ENCODE measurements around the gene HERPUD2. TPM values are rescaled to one million over a fixed set of nuclear protein-coding genes. Genes with fewer than 3 reads are reported as not detected.
"Not testable (repeated sequence)": the region's sequence is repeated elsewhere in the genome, so short reads cannot be mapped to it uniquely, and the experiment has no call there.

HERPUD2 gene
- total and polyA plus RNA-seq, 5 experiments from 2014 or later: 58.7 to 78.2 (median 72.8) TPM

DNA sequence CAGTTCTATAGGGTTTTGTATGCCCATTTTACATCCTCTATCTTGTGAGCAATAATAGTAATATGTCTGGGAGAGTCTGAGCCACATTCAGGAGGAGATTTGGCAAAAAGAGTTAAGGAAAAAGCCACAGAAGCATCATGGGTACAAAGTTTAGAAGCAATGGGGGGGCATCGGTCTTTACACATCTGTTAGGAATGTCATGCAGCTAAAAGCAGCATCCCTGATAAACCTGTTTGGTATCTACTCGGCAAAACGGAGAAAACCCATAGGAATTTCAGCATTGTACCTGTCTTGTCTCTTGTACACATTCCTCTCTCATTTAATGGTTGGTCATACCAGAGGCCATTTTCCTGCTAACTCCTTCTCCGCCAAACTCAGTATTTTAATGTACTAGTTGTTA lies 12.5 kb upstream of the HERPUD2 start:
- no peak overlapping the region for H3K4me3 Mint-ChIP-seq

DNA sequence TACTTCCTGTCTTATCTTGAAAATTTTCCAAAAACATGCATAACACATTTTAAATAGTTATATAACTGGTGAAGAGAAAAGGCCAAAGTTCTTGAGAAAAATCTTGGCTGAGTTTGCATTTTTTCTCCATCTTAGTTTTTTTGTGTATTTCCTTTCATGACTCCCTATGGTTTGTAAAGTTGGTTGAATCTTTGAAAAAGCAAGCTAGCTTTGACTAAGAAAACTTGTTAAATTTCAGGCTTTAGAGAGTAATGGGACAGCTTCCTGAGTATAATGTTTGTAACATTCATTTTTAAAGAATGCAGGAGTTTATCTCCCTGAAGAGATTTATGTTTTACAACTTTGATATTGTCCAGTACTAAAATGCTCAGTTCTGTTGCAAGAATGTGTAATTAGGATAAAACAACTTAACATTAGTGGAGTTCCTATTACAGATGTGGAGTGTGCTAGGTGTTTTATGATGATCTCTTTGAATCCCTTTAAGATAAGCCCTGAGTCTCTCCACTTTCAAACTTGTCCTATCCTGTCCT lies 11.1 kb upstream of the HERPUD2 start:
- POLR2A ChIA-PET: interaction anchor here (1.3 kb wide), 1 partner anchor 94 kb away, joined by 4 read pairs; the partner anchor contains the start of gene SEPTIN7
- Mint-ChIP-seq H3K4me3 (no peak overlapping the region), H3K27me3 (no peaks in the 10 kb centered on the region), H3K4me1 (peaks cover 10 to 29% (median 24%) of the 10 kb centered on the region in 4 donors), H3K27ac (peak overlapping the region in 3 of 10 donors; percentile 8 to 87 (median 16)), H3K36me3 (no peaks in the 10 kb centered on the region), H3K9me3 (no peaks in the 10 kb centered on the region)
- DNase-seq (no peak), ATAC-seq (no peak)

More for the DNA sequence above, 12.5 kb upstream of the HERPUD2 start:
- no peaks in the 10 kb centered on the region for H3K36me3 Mint-ChIP-seq
- POLR2A ChIA-PET: interaction anchor here (0.8 to 3.2 kb wide), 3 partner anchors 12 to 88 kb away, joined by 3 to 20 read pairs (median 3); partner anchors contain the start of gene HERPUD2
- no peak for DNase-seq
- H3K27me3 Mint-ChIP-seq: no peaks in the 10 kb centered on the region
- H3K9me3 Mint-ChIP-seq: no peaks in the 10 kb centered on the region
- H3K4me1 Mint-ChIP-seq: peaks cover 10 to 29% (median 24%) of the 10 kb centered on the region in 4 donors
- ATAC-seq: no peak
- peak overlapping the region in 2 of 10 donors; percentile 58 to 83 for H3K27ac Mint-ChIP-seq

DNA sequence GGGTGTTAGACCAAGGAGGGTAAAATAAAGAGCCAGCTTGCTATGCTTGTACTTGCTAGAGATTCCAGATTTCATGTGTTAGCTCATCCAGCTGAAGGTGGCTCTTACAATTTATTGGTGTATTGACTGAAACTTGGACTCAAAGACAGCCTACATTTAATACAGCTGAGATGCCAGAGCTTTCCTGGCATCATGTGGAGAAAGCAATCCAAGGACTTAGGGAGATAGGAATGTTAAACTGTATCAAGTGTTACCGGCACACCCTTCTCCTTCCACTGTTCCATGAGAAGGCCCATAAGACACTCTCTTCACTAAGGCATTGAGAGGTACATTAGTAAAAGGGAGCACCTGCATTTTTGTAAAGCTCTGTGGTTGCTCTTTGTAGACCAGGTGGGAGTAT lies 9.3 kb upstream of the HERPUD2 start:
- DNase-seq (no peak), ATAC-seq (no peak)
- POLR2A ChIA-PET: interaction anchor here (1.6 kb wide), 1 partner anchor 9 kb away, joined by 10 read pairs; the partner anchor contains the start of gene HERPUD2
- no peaks in the 10 kb centered on the region for H3K9me3 Mint-ChIP-seq
- no peak overlapping the region for H3K27ac Mint-ChIP-seq
- peaks cover 4 to 15% (median 11%) of the 10 kb centered on the region in 4 donors for H3K4me1 Mint-ChIP-seq
- no peak overlapping the region for H3K4me3 Mint-ChIP-seq
- no peaks in the 10 kb centered on the region for H3K36me3 Mint-ChIP-seq
- H3K27me3 Mint-ChIP-seq: no peaks in the 10 kb centered on the region

DNA sequence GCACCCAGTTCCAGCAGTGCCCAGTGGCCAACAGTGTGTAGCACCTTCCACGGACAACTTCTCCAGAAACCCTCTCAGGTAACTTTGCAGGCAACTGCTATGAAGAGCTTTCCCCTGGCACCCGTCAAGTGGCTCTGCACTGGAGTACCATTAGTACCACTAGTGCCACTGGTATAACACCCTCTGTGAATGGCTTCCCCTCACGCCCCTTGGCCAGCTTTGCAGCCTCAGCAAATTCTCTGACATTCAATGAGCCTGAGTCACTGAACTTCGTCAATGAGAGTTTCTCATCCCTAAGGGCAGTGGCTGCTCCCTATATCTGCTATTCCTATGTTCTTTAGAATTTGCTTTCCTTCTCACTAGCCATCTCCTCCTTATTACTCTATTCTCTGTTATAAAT lies 7.6 kb upstream of the HERPUD2 start:
- H3K4me3 Mint-ChIP-seq: no peak overlapping the region
- H3K27ac Mint-ChIP-seq: no peak overlapping the region
- H3K9me3 Mint-ChIP-seq: no peaks in the 10 kb centered on the region
- no peak for DNase-seq
- peaks cover 4 to 11% (median 9%) of the 10 kb centered on the region in 4 donors for H3K4me1 Mint-ChIP-seq
- POLR2A ChIA-PET: interaction anchor here (1.0 kb wide), 1 partner anchor 98 kb away, joined by 3 read pairs; the partner anchor contains the start of gene SEPTIN7
- H3K27me3 Mint-ChIP-seq: no peaks in the 10 kb centered on the region
- ATAC-seq: no peak
- H3K36me3 Mint-ChIP-seq: no peaks in the 10 kb centered on the region

DNA sequence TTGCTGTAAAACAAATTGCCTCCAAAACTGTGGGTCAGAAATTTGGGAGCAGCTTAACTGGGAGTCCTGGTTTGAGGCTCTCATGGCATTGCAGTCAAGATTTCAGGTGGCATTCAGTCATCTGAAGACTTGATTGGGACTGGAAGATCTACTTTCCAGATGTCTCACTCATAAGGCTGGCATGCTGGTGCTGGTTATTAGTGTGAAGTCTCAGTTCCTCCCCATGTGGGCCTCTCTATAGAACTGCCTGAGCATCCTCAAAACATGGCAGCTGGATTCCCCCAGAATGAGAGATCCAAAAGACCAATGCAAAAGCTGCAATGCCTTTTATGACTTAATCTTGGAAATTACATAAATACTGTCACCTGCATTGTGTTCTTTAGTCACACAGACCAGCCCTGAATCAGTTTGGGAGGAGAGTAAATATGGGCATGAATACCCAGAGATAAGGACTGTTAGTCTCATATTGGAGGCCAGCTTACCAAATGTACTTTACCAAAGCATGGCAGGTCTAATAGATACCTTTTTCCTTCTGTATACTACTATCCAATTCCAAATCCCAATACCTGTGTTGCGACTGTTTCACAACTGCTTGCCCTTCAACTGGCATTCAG lies 6.5 kb upstream of the HERPUD2 start:
- H3K27me3 Mint-ChIP-seq: no peaks in the 10 kb centered on the region
- H3K4me1 Mint-ChIP-seq: peaks cover 7 to 19% (median 16%) of the 10 kb centered on the region in 4 donors
- H3K36me3 Mint-ChIP-seq: peaks cover 0 to 7% (median 0%) of the 10 kb centered on the region in 3 donors
- POLR2A ChIA-PET: no interaction called here
- ATAC-seq (no peak), DNase-seq (no peak)
- H3K4me3 Mint-ChIP-seq: no peak overlapping the region
- H3K27ac Mint-ChIP-seq: no peak overlapping the region
- no peaks in the 10 kb centered on the region for H3K9me3 Mint-ChIP-seq

DNA sequence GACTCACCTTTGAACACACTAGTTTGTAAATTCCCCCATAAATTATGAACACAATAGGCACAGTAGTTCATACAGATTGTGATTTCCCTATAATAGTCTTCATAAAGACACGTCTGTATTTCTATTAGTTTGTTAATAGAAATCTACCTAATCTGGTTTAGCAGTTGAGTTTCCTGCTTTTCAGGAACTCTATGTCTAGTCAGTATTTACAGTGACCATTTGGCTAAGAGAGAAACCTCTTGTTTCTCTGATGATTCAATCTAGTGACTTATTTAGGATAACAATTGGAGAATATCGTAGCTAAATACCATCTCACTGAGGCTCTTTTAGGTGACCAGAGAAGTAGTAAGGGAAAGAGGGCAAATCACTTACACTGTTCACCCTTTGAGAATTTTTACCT lies 5.9 kb upstream of the HERPUD2 start:
- no peak for ATAC-seq
- POLR2A ChIA-PET: no interaction called here
- H3K4me1 Mint-ChIP-seq: peaks cover 7 to 21% (median 18%) of the 10 kb centered on the region in 4 donors
- no peaks in the 10 kb centered on the region for H3K9me3 Mint-ChIP-seq
- H3K36me3 Mint-ChIP-seq: peaks cover 0 to 7% (median 0%) of the 10 kb centered on the region in 3 donors
- no peaks in the 10 kb centered on the region for H3K27me3 Mint-ChIP-seq
- no peak overlapping the region for H3K27ac Mint-ChIP-seq
- H3K4me3 Mint-ChIP-seq: no peak overlapping the region
- no peak for DNase-seq

DNA sequence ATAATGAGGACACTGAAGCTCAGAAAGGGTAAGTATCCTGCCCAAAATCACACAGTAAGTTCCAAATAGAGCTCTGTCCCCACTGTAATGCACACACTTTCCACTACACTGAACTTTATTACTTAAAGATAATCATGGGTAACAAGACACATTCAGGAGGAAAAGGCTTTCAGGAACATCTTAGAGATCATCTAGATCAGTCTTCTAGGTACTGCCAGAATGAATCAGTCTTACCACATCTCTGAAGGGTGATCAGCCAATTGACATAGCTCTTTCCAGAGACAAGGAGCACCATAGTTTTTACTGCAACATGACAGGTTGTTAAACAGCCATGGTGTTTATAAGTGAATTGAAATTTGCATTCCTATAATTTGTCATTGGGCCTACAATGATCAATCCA lies 5.4 kb upstream of the HERPUD2 start:
- POLR2A ChIA-PET: interaction anchor here (1.2 kb wide), 1 partner anchor 100 kb away, joined by 3 read pairs; the partner anchor contains the start of gene SEPTIN7
- Mint-ChIP-seq H3K9me3 (no peaks in the 10 kb centered on the region), H3K4me1 (peaks cover 9 to 21% (median 19%) of the 10 kb centered on the region in 4 donors), H3K4me3 (no peak overlapping the region), H3K36me3 (peaks cover 0 to 7% (median 0%) of the 10 kb centered on the region in 3 donors), H3K27ac (no peak overlapping the region), H3K27me3 (no peaks in the 10 kb centered on the region)
- no peak for ATAC-seq
- no peak for DNase-seq

DNA sequence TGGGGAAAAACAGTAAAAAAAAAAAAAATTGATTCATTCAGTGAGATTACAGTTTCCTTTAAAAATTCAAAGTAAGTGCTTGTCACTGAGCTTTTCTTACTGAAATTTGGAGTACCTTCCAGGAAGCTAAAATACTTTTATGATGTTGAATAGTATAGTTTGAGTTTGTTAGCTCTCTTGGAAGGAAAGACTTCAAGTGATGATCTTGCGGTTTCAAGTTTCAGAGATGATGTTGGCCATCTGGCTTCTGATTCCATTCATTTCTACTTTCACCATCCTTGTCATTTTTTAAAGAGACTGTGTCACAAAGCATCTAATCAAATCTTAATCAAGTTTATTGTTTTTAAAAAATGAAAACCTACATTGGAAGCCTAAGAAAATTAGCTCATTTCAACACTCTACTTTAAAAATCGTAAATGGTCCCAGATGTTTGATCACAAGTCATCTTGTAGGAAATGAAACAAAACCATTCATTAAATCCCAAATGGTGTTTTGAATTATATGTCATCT lies 4.9 kb upstream of the HERPUD2 start:
- H3K27me3 Mint-ChIP-seq: no peaks in the 10 kb centered on the region
- POLR2A ChIA-PET: interaction anchor here (1.2 kb wide), 1 partner anchor 101 kb away, joined by 3 read pairs; the partner anchor contains the start of gene SEPTIN7
- no peak for DNase-seq
- H3K27ac Mint-ChIP-seq: no peak overlapping the region
- no peaks in the 10 kb centered on the region for H3K9me3 Mint-ChIP-seq
- peaks cover 0 to 7% (median 0%) of the 10 kb centered on the region in 3 donors for H3K36me3 Mint-ChIP-seq
- ATAC-seq: no peak
- H3K4me1 Mint-ChIP-seq: peaks cover 9 to 24% (median 20%) of the 10 kb centered on the region in 4 donors
- no peak overlapping the region for H3K4me3 Mint-ChIP-seq

DNA sequence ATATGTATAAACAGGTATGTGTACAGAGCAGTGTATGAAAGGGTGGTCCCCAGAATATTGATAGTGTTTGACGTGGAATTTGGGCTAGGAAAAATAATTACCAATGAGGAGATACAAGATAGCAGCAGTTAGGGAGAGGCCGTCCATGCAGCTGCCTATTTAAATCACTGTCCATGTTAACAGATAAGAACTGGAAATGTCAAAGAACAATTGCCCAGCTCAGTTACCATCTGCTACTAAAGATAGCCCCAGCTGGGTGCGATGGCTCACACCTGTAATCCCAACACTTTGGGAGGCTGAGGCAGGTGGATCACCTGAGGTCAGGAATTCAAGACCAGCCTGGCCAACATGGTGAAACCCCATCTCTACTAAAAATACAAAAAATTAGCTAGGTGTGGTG lies 3.4 kb upstream of the HERPUD2 start:
- Mint-ChIP-seq H3K4me1 (peaks cover 10 to 34% (median 26%) of the 10 kb centered on the region in 4 donors), H3K27ac (peak overlapping the region in 2 of 10 donors; percentile 1 to 86)
- ATAC-seq, DNase-seq, H3K9me3 Mint-ChIP-seq, H3K36me3 Mint-ChIP-seq, H3K4me3 Mint-ChIP-seq, H3K27me3 Mint-ChIP-seq: not testable (repeated sequence)
- POLR2A ChIA-PET: interaction anchor here (0.6 kb wide), 1 partner anchor 190 kb away, joined by 3 read pairs; no protein-coding TSS in a partner anchor

DNA sequence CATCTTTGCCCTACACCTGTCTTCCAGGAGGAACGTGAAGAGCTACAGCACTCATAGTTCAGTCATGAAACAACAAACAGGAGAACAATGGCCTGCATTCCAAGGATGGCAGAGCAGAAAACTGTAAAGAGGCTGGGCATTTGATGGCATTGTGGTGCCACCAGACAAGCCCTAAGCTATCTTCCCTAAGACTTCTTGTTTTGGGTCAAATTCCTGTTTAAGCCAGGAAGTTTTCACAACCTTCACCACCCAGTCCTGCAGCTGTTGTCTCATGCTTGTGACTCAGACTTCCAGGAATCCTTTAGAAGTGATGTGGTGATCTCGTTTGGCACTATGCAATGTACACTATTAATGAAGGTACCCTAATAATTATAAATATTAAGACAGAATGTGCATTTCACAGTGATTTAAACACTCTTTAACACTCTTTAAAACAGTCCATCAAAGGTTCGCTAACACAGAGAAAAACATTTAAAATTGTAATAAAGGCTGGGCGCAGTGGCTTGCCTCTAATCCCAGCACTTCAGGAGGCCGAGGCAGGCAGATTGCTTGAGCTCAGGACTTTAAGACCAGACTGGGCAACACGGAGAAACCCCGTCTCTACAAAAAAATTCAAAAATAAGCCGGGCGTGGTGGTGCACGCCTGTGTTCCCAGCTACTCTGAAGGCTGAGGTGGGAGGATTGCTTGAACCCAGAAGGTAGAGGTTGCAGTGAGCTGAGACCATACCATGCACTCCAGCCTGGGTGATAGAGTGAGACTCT lies 2.7 kb upstream of the HERPUD2 start:
- H3K4me1 Mint-ChIP-seq: peaks cover 13 to 42% (median 33%) of the 10 kb centered on the region in 4 donors
- peaks cover 0 to 7% (median 4%) of the 10 kb centered on the region in 3 donors for H3K36me3 Mint-ChIP-seq
- peak overlapping the region in 2 of 10 donors; percentile 7 to 97 for H3K4me3 Mint-ChIP-seq
- H3K9me3 Mint-ChIP-seq: no peaks in the 10 kb centered on the region
- no peaks in the 10 kb centered on the region for H3K27me3 Mint-ChIP-seq
- POLR2A ChIA-PET: interaction anchor here (0.6 to 1.1 kb wide), 2 partner anchors 27 to 191 kb away, joined by 3 read pairs; no protein-coding TSS in a partner anchor
- no peak for DNase-seq
- peak overlapping the region in 5 of 10 donors; percentile 72 to 99 (median 84) for H3K27ac Mint-ChIP-seq
- ATAC-seq: no peak

DNA sequence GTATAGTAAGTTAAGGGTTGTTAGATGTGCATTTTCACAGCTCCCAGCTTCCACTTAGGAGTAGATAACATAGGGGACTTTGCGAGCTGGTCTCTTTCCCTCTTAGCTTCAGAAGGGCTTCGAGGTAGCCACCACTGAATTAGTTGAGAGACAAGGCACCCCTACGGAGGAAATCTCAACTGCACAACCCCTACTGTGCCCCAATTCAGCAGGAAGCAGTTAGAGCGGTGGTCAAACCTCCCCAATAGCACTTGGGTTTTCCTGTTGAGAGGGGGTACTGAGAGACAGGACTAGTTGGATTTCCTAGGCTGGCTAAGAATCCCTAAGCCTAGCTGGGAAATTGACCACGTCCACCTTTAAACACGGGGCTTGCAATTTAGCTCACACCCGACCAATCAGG lies 1.1 kb upstream of the HERPUD2 start:
- Mint-ChIP-seq H3K4me1 (peaks cover 20 to 58% (median 46%) of the 10 kb centered on the region in 4 donors), H3K4me3 (peak overlapping the region; percentile 90 to 99 (median 95)), H3K9me3 (no peaks in the 10 kb centered on the region), H3K36me3 (peaks cover 0 to 7% (median 4%) of the 10 kb centered on the region in 3 donors), H3K27me3 (no peaks in the 10 kb centered on the region), H3K27ac (peak overlapping the region; percentile 95 to 100 (median 99))
- POLR2A ChIA-PET: interaction anchor here (0.9 to 4.3 kb wide), 8 partner anchors 9 to 107 kb away, joined by 3 to 76 read pairs (median 6); partner anchors contain the start of gene SEPTIN7
- no peak for DNase-seq
- no peak for ATAC-seq

DNA sequence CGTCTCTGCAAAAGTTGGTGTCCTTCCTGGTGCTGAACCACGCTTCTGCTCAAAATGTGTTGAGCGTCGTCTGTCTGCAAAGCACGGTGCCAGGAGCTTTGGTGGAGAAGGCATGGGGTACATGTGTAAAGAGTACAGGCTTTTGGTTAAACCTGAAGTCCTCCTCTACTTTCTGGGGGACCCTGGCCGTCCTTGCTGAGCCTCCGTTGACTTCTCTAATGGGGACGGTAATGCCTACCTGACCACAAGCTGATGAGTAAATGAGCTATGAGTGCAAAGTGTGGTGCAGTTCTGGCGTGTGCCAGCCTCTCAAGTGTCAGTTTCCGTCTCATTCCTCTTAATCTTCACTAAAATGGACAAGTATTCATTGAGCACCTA lies 527 bp upstream of the HERPUD2 start:
- H3K4me1 Mint-ChIP-seq: peaks cover 20 to 63% (median 52%) of the 10 kb centered on the region in 4 donors
- DNase-seq: peak in 1 of 10 donors; percentile 6
- POLR2A ChIA-PET: interaction anchor here (0.7 to 4.3 kb wide), 12 partner anchors 9 to 107 kb away, joined by 3 to 76 read pairs (median 5); partner anchors contain the start of gene SEPTIN7
- peak overlapping the region; percentile 95 to 100 (median 99) for H3K27ac Mint-ChIP-seq
- peaks cover 0 to 10% (median 4%) of the 10 kb centered on the region in 3 donors for H3K36me3 Mint-ChIP-seq
- ATAC-seq: peak; percentile 16 to 19
- no peaks in the 10 kb centered on the region for H3K27me3 Mint-ChIP-seq
- no peaks in the 10 kb centered on the region for H3K9me3 Mint-ChIP-seq
- H3K4me3 Mint-ChIP-seq: peak overlapping the region; percentile 90 to 99 (median 95)
